GM12874 (cell line): ENCODE results near the gene TRIM63.

Experiments used
- TF ChIP-seq, protein P1 (sequence below): IDR thresholded peaks from 2 replicates; pipeline ENCODE4 v1.5.1; 2011; ENCODE audit warnings: low read depth, mild to moderate bottlenecking, control low read depth, low read length, moderate library complexity; ENCODE audit not compliant: insufficient read depth

The TRIM63 gene

GRCh38 chr1:26006710-26007109, 60.7 kb downstream of the TRIM63 start:
- TF ChIP-seq, protein P1, sequence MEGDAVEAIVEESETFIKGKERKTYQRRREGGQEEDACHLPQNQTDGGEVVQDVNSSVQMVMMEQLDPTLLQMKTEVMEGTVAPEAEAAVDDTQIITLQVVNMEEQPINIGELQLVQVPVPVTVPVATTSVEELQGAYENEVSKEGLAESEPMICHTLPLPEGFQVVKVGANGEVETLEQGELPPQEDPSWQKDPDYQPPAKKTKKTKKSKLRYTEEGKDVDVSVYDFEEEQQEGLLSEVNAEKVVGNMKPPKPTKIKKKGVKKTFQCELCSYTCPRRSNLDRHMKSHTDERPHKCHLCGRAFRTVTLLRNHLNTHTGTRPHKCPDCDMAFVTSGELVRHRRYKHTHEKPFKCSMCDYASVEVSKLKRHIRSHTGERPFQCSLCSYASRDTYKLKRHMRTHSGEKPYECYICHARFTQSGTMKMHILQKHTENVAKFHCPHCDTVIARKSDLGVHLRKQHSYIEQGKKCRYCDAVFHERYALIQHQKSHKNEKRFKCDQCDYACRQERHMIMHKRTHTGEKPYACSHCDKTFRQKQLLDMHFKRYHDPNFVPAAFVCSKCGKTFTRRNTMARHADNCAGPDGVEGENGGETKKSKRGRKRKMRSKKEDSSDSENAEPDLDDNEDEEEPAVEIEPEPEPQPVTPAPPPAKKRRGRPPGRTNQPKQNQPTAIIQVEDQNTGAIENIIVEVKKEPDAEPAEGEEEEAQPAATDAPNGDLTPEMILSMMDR, result no peak

DNA sequence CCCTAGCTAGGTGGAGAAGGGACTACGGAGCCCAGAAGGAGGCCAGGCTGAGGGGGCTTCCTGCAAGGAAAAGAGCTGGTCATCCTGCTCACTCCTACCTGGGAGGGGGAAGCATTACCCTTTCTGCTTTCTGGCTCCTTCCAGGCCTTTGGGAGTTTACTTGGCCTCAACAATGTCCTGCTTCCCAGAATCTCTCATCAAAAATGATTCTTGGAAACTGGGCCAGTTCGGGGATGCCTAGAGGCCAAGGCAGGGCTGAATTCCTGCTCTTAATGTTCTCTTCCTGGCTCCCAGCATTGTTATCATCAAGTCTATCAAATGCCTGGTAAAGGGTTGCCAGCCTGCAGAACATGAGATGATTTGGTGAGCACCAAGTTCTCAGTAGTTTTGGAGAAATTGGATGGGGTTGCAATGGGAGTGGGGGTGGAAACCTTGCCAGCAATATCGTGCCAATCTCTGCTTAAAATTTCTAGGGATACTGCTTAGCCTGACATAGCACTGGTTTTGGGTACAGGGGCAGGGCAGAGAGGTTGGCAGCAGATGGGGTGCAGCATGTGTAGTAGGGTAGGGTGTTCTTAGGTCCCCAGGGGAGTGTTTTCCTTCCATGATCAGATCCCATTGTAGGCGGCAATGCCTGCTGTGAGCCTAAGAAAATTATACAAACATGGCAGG, 61.9 kb downstream of the TRIM63 start:
- TF ChIP-seq, protein P1, result no peak

DNA sequence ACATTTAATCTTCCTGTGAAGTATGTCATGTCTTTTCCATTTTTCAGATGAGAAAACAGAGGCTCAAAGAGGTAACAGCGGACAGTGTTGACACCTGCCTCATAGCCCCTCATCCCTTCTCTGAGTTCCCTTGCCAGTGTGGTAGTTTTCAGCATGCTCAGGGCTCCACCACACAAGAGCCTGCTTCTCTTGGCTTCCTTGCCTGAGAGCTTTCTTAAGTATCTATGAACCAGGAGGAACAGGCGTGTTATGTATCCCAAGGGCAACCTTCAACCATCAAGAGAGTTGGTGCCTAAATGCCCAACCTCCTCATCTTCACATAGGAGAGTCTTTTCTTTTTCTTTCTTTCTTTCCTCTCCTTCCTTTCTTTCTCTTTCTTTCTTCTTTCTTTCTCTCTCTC, 63.7 kb downstream of the TRIM63 start:
- TF ChIP-seq, protein P1, result no peak

DNA sequence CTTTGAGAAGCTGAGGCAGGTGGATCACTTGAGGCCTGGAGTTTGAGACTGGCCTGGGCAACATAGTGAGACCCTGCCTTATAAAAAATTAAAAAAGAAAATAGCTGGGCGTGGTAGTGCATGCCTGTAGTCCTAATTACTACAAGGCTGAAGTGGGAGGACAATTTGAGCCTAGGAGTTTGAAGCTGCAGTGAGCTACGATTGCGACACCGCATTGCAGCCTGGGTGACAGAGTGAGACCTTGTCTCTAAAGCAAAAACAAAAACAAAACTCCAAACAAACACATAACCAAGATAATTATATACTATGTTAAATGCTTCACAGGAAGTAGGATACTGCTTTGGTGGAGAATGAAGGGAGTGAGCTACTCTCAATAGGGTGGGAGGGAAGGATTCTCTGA, 64.2 kb downstream of the TRIM63 start:
- TF ChIP-seq, protein P1, result no peak
